Glomerular endothelial cell (primary cell): Measurements from ENCODE around the gene GSTT4. TPM values are rescaled to one million over a fixed set of nuclear protein-coding genes. Genes with fewer than 3 reads are reported as not detected.
"Not testable (repeated sequence)": the region's sequence is repeated elsewhere in the genome, so short reads cannot be mapped to it uniquely, and the experiment has no call there.

Experiments
- DNase-seq: peaks from one replicate; pipeline ENCODE4 v3.0.0-alpha.2; 2011; ENCODE audit warnings: low read depth, low spot score; ENCODE audit errors: extremely low read depth
- total RNA-seq: library from RNA; depleted of rRNA; stranded (reverse); fragments of >200 nt; gene quantifications from 2 replicates; pipeline ENCODE4 v1.2.3, GENCODE V29; 2015

The GSTT4 gene
- not detected in 2 replicates for total RNA-seq

GRCh38 chr22:24005201-24005600 lies at the start of gene GSTT4:
Gene GSTT4 (minus strand): TSS chr22:24005453. CDS start chr22:24005356, 97 bp downstream.
- no peak for DNase-seq

- DNase-seq, result no peak
Observed at GRCh38 chr22:24054356-24054755, 49.1 kb upstream of the GSTT4 start.

- DNase-seq, result no peak
Observed at GRCh38 chr22:24053481-24054226, 48.4 kb upstream of the GSTT4 start.

- no peak for DNase-seq
Observed at GRCh38 chr22:24051568-24051967, 46.3 kb upstream of the GSTT4 start.

- DNase-seq, result no peak
Observed at GRCh38 chr22:24051028-24051427, 45.8 kb upstream of the GSTT4 start.

- DNase-seq, result no peak
Observed at GRCh38 chr22:24049978-24050377, 44.7 kb upstream of the GSTT4 start.

GRCh38 chr22:24049211-24049610 lies 44.0 kb upstream of the GSTT4 start:
- DNase-seq, result no peak

GRCh38 chr22:24046024-24046423 lies 40.8 kb upstream of the GSTT4 start:
- no peak for DNase-seq

GRCh38 chr22:24043958-24044357 lies 38.7 kb upstream of the GSTT4 start:
- DNase-seq, result no peak

- not testable (repeated sequence) for DNase-seq
Observed at GRCh38 chr22:24043465-24043864, 38.2 kb upstream of the GSTT4 start.

GRCh38 chr22:24040946-24041345 lies 35.7 kb upstream of the GSTT4 start:
- DNase-seq, result no peak

GRCh38 chr22:24039046-24039445 lies 33.8 kb upstream of the GSTT4 start:
- no peak for DNase-seq

- DNase-seq, result no peak
Observed at GRCh38 chr22:24037851-24038765, 32.9 kb upstream of the GSTT4 start.

GRCh38 chr22:24035296-24035695 lies 30.0 kb upstream of the GSTT4 start:
- DNase-seq, result no peak

- no peak for DNase-seq
Observed at GRCh38 chr22:24033731-24034130, 28.5 kb upstream of the GSTT4 start.

- no peak for DNase-seq
Observed at GRCh38 chr22:24030186-24030702, 25.0 kb upstream of the GSTT4 start.

- DNase-seq, result no peak
Observed at GRCh38 chr22:24029304-24029703, 24.1 kb upstream of the GSTT4 start.

- no peak for DNase-seq
Observed at GRCh38 chr22:24028533-24028932, 23.3 kb upstream of the GSTT4 start.

- no peak for DNase-seq
Observed at GRCh38 chr22:24027991-24028390, 22.7 kb upstream of the GSTT4 start.

- no peak for DNase-seq
Observed at GRCh38 chr22:24027389-24027975, 22.2 kb upstream of the GSTT4 start.

GRCh38 chr22:24026733-24027132 lies 21.5 kb upstream of the GSTT4 start:
- no peak for DNase-seq
